A673 (cell line): ENCODE results near the gene GATA6. TPM values are rescaled to one million over a fixed set of nuclear protein-coding genes. Genes with fewer than 3 reads are reported as not detected.
A peak's percentile ranks its signal among the peaks of the same experiment; 100 is the strongest.

Source experiments
- BruUV-seq: library from RNA; stranded (reverse); fragments of 400-500 nt; replicated peaks from 2 replicates; lab custom pipeline; 2021; lab: Mats Ljungman, UMichigan
- CTCF ChIA-PET: fragments of 300-600 bp; sonication (Branson Sonifier 250); formaldehyde crosslinking; loops from one replicate; lab custom pipeline; 2022; ENCODE audit warnings: antibody characterized with exemption; lab: Charles Lee
- POLR2A ChIA-PET: fragments of 300-600 bp; sonication (Branson Sonifier 250); formaldehyde crosslinking; loops from one replicate; lab custom pipeline; 2022; ENCODE audit warnings: antibody characterized with exemption; ENCODE audit not compliant: low non-redundant PET; lab: Charles Lee
- DNase-seq: peaks from one replicate; pipeline ENCODE4 v3.0.0-alpha.2; 2015; ENCODE audit warnings: low spot score
- H3K27ac ChIP-seq: fragments of 200-600 bp; sonication (generic); 2 replicates; pipeline ENCODE4 v1.5.1; 2016; ENCODE audit warnings: mixed run types, low read depth, mild to moderate bottlenecking, mixed read lengths, antibody characterized with exemption, low read length; ENCODE audit not compliant: poor library complexity, severe bottlenecking
- H3K27me3 ChIP-seq: fragments of 200-600 bp; sonication (generic); replicated peaks from 2 replicates; pipeline ENCODE4 v1.6.1; 2017; ENCODE audit warnings: mixed run types, low read depth, mild to moderate bottlenecking, mixed read lengths, antibody characterized with exemption, low read length; ENCODE audit not compliant: insufficient read depth, poor library complexity
- H3K36me3 ChIP-seq: fragments of 200-600 bp; sonication (generic); 2 replicates; pipeline ENCODE4 v1.6.1; 2016; ENCODE audit warnings: mixed run types, mild to moderate bottlenecking, mixed read lengths, antibody characterized with exemption, low read length; ENCODE audit not compliant: insufficient read depth, poor library complexity, severe bottlenecking
- H3K4me1 ChIP-seq: fragments of 200-600 bp; sonication (generic); 2 replicates; pipeline ENCODE4 v1.6.1; 2017; ENCODE audit warnings: mixed run types, mild to moderate bottlenecking, mixed read lengths, antibody characterized with exemption, low read length; ENCODE audit not compliant: insufficient read depth, poor library complexity, severe bottlenecking
- H3K4me3 ChIP-seq: fragments of 200-600 bp; sonication (generic); 2 replicates; pipeline ENCODE4 v1.5.1; 2016; ENCODE audit warnings: low read depth, mixed run types, mild to moderate bottlenecking, mixed read lengths, low read length; ENCODE audit not compliant: poor library complexity, severe bottlenecking
- H3K9me3 ChIP-seq: fragments of 200-600 bp; sonication (generic); 2 replicates; pipeline ENCODE4 v1.6.1; 2016; ENCODE audit warnings: mixed run types, low read depth, mild to moderate bottlenecking, mixed read lengths, antibody characterized with exemption, low read length; ENCODE audit not compliant: poor library complexity, severe bottlenecking
- CTCF ChIP-seq: fragments of 300-800, 200-600 bp; sonication (generic); conservative IDR thresholded peaks from 2 replicates; pipeline ENCODE4 v1.5.1; 2017; ENCODE audit warnings: low read depth, mild to moderate bottlenecking, antibody characterized with exemption, low read length, moderate library complexity, mixed read lengths
- EZH2 ChIP-seq: fragments of 200-600 bp; sonication (generic); IDR thresholded peaks from 2 replicates; pipeline ENCODE4 v1.6.1; 2017; ENCODE audit warnings: borderline replicate concordance, low read depth, mild to moderate bottlenecking, mixed read lengths, antibody characterized with exemption, low read length; ENCODE audit not compliant: poor library complexity, severe bottlenecking
- intact Hi-C: fragments of 100-400 bp; cut with micrococcal nuclease; formaldehyde crosslinking; loops from one replicate; pipeline ENCODE4 v1.10.0; 2022; ENCODE audit not compliant: unreplicated experiment
- total RNA-seq: library from RNA; stranded (reverse); gene quantifications from 2 replicates; pipeline ENCODE4 v1.2.3, GENCODE V29; 2021

Gene GATA6
- total RNA-seq, 1 experiment from 2014 or later, result 0.21 TPM

- POLR2A ChIA-PET, result no interaction called here
- no peaks in the 10 kb centered on the region for H3K36me3 ChIP-seq
- no TSS peak for BruUV-seq
- no peak overlapping the region for H3K27ac ChIP-seq
- H3K4me3 ChIP-seq, result no peak overlapping the region
- no peaks in the 10 kb centered on the region for H3K4me1 ChIP-seq
- no peaks in the 10 kb centered on the region for H3K9me3 ChIP-seq
- H3K27me3 ChIP-seq, result peaks cover 33% of the 10 kb centered on the region
- intact Hi-C loops, result no loop called here
- CTCF ChIA-PET, result no interaction called here
- TF ChIP-seq CTCF (no peak), EZH2 (no peak)
- no peak for DNase-seq
Measured at GRCh38 chr18:22211657-22212056, 42.3 kb downstream of the GATA6 start.

DNA sequence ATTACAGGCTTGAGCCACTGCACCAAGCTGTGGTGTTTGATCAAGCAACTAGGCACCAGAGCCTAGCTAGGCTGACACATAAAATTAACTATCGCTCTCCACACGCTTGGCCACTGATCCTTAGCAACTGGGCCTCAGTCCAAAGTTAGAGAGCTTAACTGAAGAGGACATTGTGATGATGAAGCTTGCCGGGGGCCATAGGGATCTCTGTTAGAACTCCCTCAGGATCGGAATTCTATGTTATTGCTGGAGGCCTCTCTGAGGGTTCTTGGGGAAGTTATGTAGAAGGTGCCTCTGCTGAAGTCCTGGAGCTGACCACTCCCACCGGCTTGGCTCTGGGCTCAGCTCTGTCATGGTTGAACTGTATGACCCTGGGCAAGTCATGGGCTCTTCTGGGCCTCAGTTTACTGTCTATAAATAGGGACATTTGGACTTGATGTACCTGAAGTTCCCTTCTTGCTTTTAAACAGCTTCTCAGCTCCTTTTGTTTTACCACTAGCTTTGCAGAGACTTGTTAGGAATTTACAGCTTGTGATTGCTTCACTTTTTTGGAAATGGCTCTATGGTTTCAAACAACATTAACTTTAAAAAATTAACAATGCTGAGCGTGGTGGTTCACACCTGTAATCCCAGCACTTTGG is 44.1 kb downstream of the GATA6 start:
- no peak overlapping the region for H3K4me3 ChIP-seq
- H3K9me3 ChIP-seq, result no peaks in the 10 kb centered on the region
- ChIA-PET CTCF (no interaction called here), POLR2A (no interaction called here)
- no peaks in the 10 kb centered on the region for H3K4me1 ChIP-seq
- intact Hi-C loops, result no loop called here
- DNase-seq, result no peak
- H3K27me3 ChIP-seq, result peaks cover 16% of the 10 kb centered on the region
- H3K27ac ChIP-seq, result no peak overlapping the region
- no TSS peak for BruUV-seq
- TF ChIP-seq EZH2, result no peak
- no peak for TF ChIP-seq CTCF
- no peaks in the 10 kb centered on the region for H3K36me3 ChIP-seq

- no peak overlapping the region for H3K27ac ChIP-seq
- intact Hi-C loops, result no loop called here
- peak; percentile 9 for DNase-seq
- no peaks in the 10 kb centered on the region for H3K4me1 ChIP-seq
- POLR2A ChIA-PET, result no interaction called here
- CTCF ChIA-PET, result interaction anchor here (0.5 kb wide), 1 partner anchor 58 kb away, joined by 4 read pairs; no protein-coding TSS in a partner anchor
- no peaks in the 10 kb centered on the region for H3K36me3 ChIP-seq
- no peak overlapping the region for H3K4me3 ChIP-seq
- TF ChIP-seq EZH2 (no peak), CTCF (no peak)
- no TSS peak for BruUV-seq
- peaks cover 6% of the 10 kb centered on the region for H3K27me3 ChIP-seq
- H3K9me3 ChIP-seq, result no peaks in the 10 kb centered on the region
Measured at GRCh38 chr18:22214731-22215528, 45.5 kb downstream of the GATA6 start.
